HG02571 (cell line): ENCODE data around the gene PRSS38.

ENCODE experiments used
- ATAC-seq: cut with Tn5 transposase; IDR thresholded peaks from one replicate; pipeline ENCODE4 v1.9.1; 2021; ENCODE audit warnings: mild to moderate bottlenecking, moderate library complexity; ENCODE audit not compliant: unreplicated experiment

Gene PRSS38

GRCh38 chr1:227815468-227816409 is at the start of gene PRSS38:
Gene PRSS38, plus strand, starts transcription at chr1:227815675. Its CDS starts 42 bp downstream, at chr1:227815717.
- no peak for ATAC-seq

- no peak for ATAC-seq
Measured at GRCh38 chr1:227766015-227766634, 49.4 kb upstream of the PRSS38 start.

- no peak for ATAC-seq
Measured at GRCh38 chr1:227766653-227767277, 48.7 kb upstream of the PRSS38 start.

- no peak for ATAC-seq
Measured at GRCh38 chr1:227767401-227768124, 47.9 kb upstream of the PRSS38 start.

GRCh38 chr1:227768125-227768439 is 47.4 kb upstream of the PRSS38 start:
- ATAC-seq: no peak

GRCh38 chr1:227768640-227769039 is 46.8 kb upstream of the PRSS38 start:
- ATAC-seq: no peak

GRCh38 chr1:227769047-227769935 is 46.2 kb upstream of the PRSS38 start:
- no peak for ATAC-seq

- ATAC-seq: no peak
Measured at GRCh38 chr1:227769936-227770494, 45.5 kb upstream of the PRSS38 start.

- no peak for ATAC-seq
Measured at GRCh38 chr1:227770812-227771211, 44.7 kb upstream of the PRSS38 start.

- ATAC-seq: no peak
Measured at GRCh38 chr1:227771326-227771725, 44.1 kb upstream of the PRSS38 start.

- ATAC-seq: no peak
Measured at GRCh38 chr1:227771771-227772170, 43.7 kb upstream of the PRSS38 start.

GRCh38 chr1:227773558-227773957 is 41.9 kb upstream of the PRSS38 start:
- no peak for ATAC-seq

GRCh38 chr1:227774051-227774731 is 41.3 kb upstream of the PRSS38 start:
- no peak for ATAC-seq

- no peak for ATAC-seq
Measured at GRCh38 chr1:227774821-227775661, 40.4 kb upstream of the PRSS38 start.

- no peak for ATAC-seq
Measured at GRCh38 chr1:227775841-227776240, 39.6 kb upstream of the PRSS38 start.

- no peak for ATAC-seq
Measured at GRCh38 chr1:227776331-227776771, 39.1 kb upstream of the PRSS38 start.

- ATAC-seq: no peak
Measured at GRCh38 chr1:227777156-227777555, 38.3 kb upstream of the PRSS38 start.

- no peak for ATAC-seq
Measured at GRCh38 chr1:227777646-227778045, 37.8 kb upstream of the PRSS38 start.
